ENCODE results near the gene SLC5A6. TPM values are rescaled to one million over a fixed set of nuclear protein-coding genes. Genes with fewer than 3 reads are reported as not detected.

The SLC5A6 gene
- total RNA-seq, 2 donors from 2014 or later = 17.4 to 34.6 TPM

DNA sequence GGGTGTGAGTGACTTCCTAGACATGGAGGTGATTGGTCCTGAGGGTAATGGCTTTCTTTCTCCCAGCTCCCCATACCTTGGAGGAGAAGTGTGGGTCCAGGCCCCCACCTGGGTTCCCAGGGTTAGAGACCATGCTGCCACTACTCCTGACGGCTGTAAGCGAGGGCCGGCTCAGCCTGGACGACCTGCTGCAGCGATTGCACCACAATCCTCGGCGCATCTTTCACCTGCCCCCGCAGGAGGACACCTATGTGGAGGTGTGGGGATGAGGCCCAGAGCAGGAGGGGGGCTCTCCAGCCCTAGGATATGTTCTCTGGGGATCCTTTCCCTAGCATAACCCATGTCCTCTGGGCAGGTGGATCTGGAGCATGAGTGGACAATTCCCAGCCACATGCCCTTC is 26.9 kb upstream of the SLC5A6 start:
- Histone ChIP-seq H3K36me3 (replicated peaks in 1 of 2; ENCODE audit: insufficient read depth in 1 of 2, low read depth in 2 of 2) (peaks cover 18 to 51% of the 10 kb centered on the region in 2 donors), H3K27ac (no peak overlapping the region), H3K27me3 (no peaks in the 10 kb centered on the region), H3K4me1 (no peaks in the 10 kb centered on the region), H3K9me3 (no peaks in the 10 kb centered on the region), H3K4me3 (no peak overlapping the region)
- no peak for TF ChIP-seq POLR2A (IDR thresholded peaks at IDR 0.05)
- TF ChIP-seq, protein P1, sequence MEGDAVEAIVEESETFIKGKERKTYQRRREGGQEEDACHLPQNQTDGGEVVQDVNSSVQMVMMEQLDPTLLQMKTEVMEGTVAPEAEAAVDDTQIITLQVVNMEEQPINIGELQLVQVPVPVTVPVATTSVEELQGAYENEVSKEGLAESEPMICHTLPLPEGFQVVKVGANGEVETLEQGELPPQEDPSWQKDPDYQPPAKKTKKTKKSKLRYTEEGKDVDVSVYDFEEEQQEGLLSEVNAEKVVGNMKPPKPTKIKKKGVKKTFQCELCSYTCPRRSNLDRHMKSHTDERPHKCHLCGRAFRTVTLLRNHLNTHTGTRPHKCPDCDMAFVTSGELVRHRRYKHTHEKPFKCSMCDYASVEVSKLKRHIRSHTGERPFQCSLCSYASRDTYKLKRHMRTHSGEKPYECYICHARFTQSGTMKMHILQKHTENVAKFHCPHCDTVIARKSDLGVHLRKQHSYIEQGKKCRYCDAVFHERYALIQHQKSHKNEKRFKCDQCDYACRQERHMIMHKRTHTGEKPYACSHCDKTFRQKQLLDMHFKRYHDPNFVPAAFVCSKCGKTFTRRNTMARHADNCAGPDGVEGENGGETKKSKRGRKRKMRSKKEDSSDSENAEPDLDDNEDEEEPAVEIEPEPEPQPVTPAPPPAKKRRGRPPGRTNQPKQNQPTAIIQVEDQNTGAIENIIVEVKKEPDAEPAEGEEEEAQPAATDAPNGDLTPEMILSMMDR (IDR thresholded peaks at IDR 0.05) = no peak
- intact Hi-C loops (cut with DNase I) = no loop called here
- 90 to 100% methylated on average over 1 to 8 of the region's 8 CpGs for WGBS, 2 donors
- ATAC-seq (no peak), DNase-seq (no peak)

DNA sequence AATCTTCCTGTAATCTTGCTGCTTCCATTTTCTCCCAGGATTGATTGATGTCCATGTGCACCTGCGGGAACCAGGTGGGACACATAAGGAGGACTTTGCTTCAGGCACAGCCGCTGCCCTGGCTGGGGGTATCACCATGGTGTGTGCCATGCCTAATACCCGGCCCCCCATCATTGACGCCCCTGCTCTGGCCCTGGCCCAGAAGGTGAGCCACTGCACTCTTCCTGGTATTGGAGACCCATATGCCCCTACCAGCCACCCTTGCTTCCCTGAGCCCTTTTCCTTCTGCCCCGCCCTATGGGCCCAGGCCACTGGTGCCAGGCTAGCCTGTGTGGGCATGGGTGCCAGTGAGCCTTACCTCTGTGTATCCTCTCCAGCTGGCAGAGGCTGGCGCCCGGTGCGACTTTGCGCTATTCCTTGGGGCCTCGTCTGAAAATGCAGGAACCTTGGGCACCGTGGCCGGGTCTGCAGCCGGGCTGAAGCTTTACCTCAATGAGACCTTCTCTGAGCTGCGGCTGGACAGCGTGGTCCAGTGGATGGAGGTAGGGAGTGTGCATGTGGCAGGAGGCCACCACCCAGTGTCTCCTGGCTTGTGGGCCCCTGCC is 25.4 kb upstream of the SLC5A6 start:
- Histone ChIP-seq H3K4me3 (no peak overlapping the region), H3K27ac (no peak overlapping the region), H3K4me1 (no peaks in the 10 kb centered on the region), H3K9me3 (no peaks in the 10 kb centered on the region), H3K27me3 (no peaks in the 10 kb centered on the region), H3K36me3 (replicated peaks in 1 of 2; ENCODE audit: insufficient read depth in 1 of 2, low read depth in 2 of 2) (peaks cover 19 to 51% of the 10 kb centered on the region in 2 donors)
- intact Hi-C loops (cut with DNase I) = no loop called here
- ATAC-seq (no peak), DNase-seq (no peak)
- no peak for TF ChIP-seq POLR2A (IDR thresholded peaks at IDR 0.05)
- TF ChIP-seq, protein P1 (IDR thresholded peaks at IDR 0.05) = no peak
- 94 to 95% methylated on average over 10 to 15 of the region's 15 CpGs for WGBS, 2 donors

DNA sequence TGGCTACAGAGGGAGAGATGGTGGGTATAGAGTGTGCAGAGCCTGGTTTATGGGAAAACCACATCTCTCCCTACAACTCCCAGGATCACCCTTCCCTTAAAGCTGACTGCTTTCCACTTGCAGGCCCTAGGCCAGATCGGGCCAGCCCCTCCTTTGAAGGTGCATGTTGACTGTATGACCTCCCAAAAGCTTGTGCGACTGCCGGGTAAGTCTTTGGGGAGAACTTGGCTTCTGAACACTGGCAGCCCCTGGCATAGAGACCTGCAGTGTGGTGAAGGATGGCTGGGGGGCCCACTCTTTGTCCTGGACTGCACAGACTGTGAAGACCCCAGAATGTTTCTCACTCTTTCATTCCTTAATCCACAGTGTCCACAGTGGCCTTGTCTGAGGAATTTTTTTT is 24.6 kb upstream of the SLC5A6 start:
- H3K9me3 ChIP-seq = no peaks in the 10 kb centered on the region
- no peaks in the 10 kb centered on the region for H3K4me1 ChIP-seq
- DNase-seq = no peak
- no peak for TF ChIP-seq POLR2A (IDR thresholded peaks at IDR 0.05)
- TF ChIP-seq, protein P1 (IDR thresholded peaks at IDR 0.05) = no peak
- WGBS, 2 donors = 88 to 91% methylated on average over 3 of the region's 3 CpGs
- no peaks in the 10 kb centered on the region for H3K27me3 ChIP-seq
- ATAC-seq = no peak
- H3K27ac ChIP-seq = no peak overlapping the region
- H3K36me3 ChIP-seq (replicated peaks in 1 of 2; ENCODE audit: insufficient read depth in 1 of 2, low read depth in 2 of 2) = peaks cover 21 to 57% of the 10 kb centered on the region in 2 donors
- no peak overlapping the region for H3K4me3 ChIP-seq
- intact Hi-C loops (cut with DNase I) = no loop called here

DNA sequence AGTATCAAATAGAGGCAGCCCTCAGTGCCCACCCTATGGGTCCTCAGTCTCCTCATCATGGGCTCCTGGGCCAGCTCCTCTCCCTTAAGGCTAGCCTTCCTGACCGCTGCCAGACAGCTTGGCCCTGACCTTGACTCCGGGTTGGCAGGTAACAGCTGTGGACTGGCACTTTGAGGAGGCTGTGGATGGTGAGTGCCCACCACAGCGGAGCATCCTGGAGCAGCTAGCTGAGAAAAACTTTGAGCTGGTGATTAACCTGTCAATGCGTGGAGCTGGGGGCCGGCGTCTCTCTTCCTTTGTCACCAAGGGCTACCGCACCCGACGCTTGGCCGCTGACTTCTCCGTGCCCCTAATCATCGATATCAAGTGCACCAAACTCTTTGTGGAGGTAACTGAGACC is 24.1 kb upstream of the SLC5A6 start:
- intact Hi-C loops (cut with DNase I) = no loop called here
- H3K27me3 ChIP-seq = no peaks in the 10 kb centered on the region
- no peak for DNase-seq
- no peak overlapping the region for H3K4me3 ChIP-seq
- no peaks in the 10 kb centered on the region for H3K4me1 ChIP-seq
- H3K36me3 ChIP-seq (replicated peaks in 1 of 2; ENCODE audit: insufficient read depth in 1 of 2, low read depth in 2 of 2) = peaks cover 21 to 58% of the 10 kb centered on the region in 2 donors
- no peak for TF ChIP-seq POLR2A (IDR thresholded peaks at IDR 0.05)
- TF ChIP-seq, protein P1 (IDR thresholded peaks at IDR 0.05) = no peak
- ATAC-seq = no peak
- H3K9me3 ChIP-seq = no peaks in the 10 kb centered on the region
- no peak overlapping the region for H3K27ac ChIP-seq
- WGBS, 2 donors = 87 to 90% methylated on average over 9 to 12 of the region's 12 CpGs

DNA sequence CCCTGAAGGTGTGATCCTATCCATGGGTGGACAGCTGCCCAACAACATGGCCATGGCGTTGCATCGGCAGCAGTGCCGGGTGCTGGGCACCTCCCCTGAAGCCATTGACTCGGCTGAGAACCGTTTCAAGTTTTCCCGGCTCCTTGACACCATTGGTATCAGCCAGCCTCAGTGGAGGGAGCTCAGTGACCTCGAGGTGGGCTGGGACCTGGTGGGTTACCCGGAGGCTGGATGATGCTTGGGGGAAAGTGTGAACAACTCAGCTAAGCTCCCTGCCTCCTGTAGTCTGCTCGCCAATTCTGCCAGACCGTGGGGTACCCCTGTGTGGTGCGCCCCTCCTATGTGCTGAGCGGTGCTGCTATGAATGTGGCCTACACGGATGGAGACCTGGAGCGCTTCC is 21.3 kb upstream of the SLC5A6 start:
- no peaks in the 10 kb centered on the region for H3K4me1 ChIP-seq
- no peak overlapping the region for H3K27ac ChIP-seq
- DNase-seq = no peak
- TF ChIP-seq POLR2A (IDR thresholded peaks at IDR 0.05) = no peak
- TF ChIP-seq, protein P1 (IDR thresholded peaks at IDR 0.05) = no peak
- no peaks in the 10 kb centered on the region for H3K9me3 ChIP-seq
- no peaks in the 10 kb centered on the region for H3K27me3 ChIP-seq
- intact Hi-C loops (cut with DNase I) = no loop called here
- ATAC-seq = no peak
- no peak overlapping the region for H3K4me3 ChIP-seq
- 89 to 100% methylated on average over 6 to 13 of the region's 14 CpGs for WGBS, 2 donors
- peaks cover 14 to 42% of the 10 kb centered on the region in 2 donors for H3K36me3 ChIP-seq (replicated peaks in 1 of 2; ENCODE audit: insufficient read depth in 1 of 2, low read depth in 2 of 2)

Data from body of pancreas (tissue), 4 donors.